ENCODE measurements around the gene TSSK1B. TPM values are rescaled to one million over a fixed set of nuclear protein-coding genes. Genes with fewer than 3 reads are reported as not detected.

TSSK1B gene
- total RNA-seq, 1 donor from 2014 or later, result not detected

- peaks cover 45% of the 10 kb centered on the region for H3K27me3 Mint-ChIP-seq
- intact Hi-C loops (cut with micrococcal nuclease), result no loop called here
- peaks cover 14% of the 10 kb centered on the region for H3K4me1 Mint-ChIP-seq
- no peak overlapping the region for H3K27ac Mint-ChIP-seq
- H3K36me3 Mint-ChIP-seq (ENCODE audit: low read depth), result no peaks in the 10 kb centered on the region
- DNase-seq, result no peak
- no peak overlapping the region for H3K4me3 Mint-ChIP-seq
- no peaks in the 10 kb centered on the region for H3K9me3 Mint-ChIP-seq
Observed at GRCh38 chr5:113384782-113385285, 50.0 kb downstream of the TSSK1B start.

DNA sequence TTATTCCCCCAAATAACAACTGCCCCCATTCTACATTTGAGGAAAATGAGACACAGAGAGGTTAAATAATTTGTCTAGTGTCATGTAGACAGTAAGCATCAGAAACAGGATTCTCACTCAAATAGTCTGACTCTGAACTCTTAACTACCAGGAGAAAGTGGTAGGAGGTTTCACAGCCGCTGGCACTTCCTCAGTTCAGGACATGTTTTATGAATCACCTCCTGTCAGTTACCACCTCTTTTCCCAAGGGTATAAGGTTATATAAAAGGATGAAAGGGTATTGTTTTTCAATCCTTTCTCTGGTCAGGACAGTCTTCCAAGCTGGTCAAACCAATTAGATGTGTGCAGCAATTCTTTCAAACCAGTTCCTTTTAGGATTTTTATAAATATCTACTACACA is 52.1 kb downstream of the TSSK1B start:
- intact Hi-C loops (cut with micrococcal nuclease), result no loop called here
- H3K9me3 Mint-ChIP-seq, result no peaks in the 10 kb centered on the region
- peaks cover 25% of the 10 kb centered on the region for H3K4me1 Mint-ChIP-seq
- H3K36me3 Mint-ChIP-seq (ENCODE audit: low read depth), result no peaks in the 10 kb centered on the region
- no peak for DNase-seq
- peaks cover 35% of the 10 kb centered on the region for H3K27me3 Mint-ChIP-seq
- H3K27ac Mint-ChIP-seq, result no peak overlapping the region
- H3K4me3 Mint-ChIP-seq, result no peak overlapping the region

Other genes with a start within 250 kb of the TSSK1B start
- 1.0 and 1.1 TPM in 2 replicates for gene MCC, start 53.5 kb upstream of the TSSK1B start, total RNA-seq
- gene YTHDC2, start 78.7 kb upstream of the TSSK1B start, total RNA-seq, result 26.0 and 26.3 TPM in 2 replicates

Measured in activated CD4-positive, alpha-beta T cell treated with anti-CD3 and anti-CD28 coated beads, Interleukin-2, amount 10 ng/mL, durations not matched to agents 24 days and 14 days (primary cell).